Chondrocyte (in vitro differentiated cells): ENCODE measurements around the gene MYO16. TPM values are rescaled to one million over a fixed set of nuclear protein-coding genes. Genes with fewer than 3 reads are reported as not detected.

Experiments used
- DNase-seq: peaks from one replicate; pipeline ENCODE4 v3.0.0; 2021; ENCODE audit warnings: mixed read lengths, low spot score
- H3K27ac Mint-ChIP-seq: one replicate; pipeline ENCODE4 v1.8.0; 2021; ENCODE audit warnings: mild to moderate bottlenecking, moderate library complexity, mixed read lengths; ENCODE audit not compliant: unreplicated experiment
- H3K27me3 Mint-ChIP-seq: 2 replicates; pipeline ENCODE4 v1.8.0; 2021; ENCODE audit warnings: low read depth, mixed read lengths
- H3K36me3 Mint-ChIP-seq: 2 replicates; pipeline ENCODE4 v1.8.0; 2021; ENCODE audit warnings: low read depth, mixed read lengths
- H3K4me1 Mint-ChIP-seq: 2 replicates; pipeline ENCODE4 v1.8.0; 2021; ENCODE audit warnings: low read depth, mild to moderate bottlenecking, mixed read lengths
- H3K4me3 Mint-ChIP-seq: one replicate; pipeline ENCODE4 v1.8.0; 2021; ENCODE audit warnings: mild to moderate bottlenecking, moderate library complexity, mixed read lengths; ENCODE audit not compliant: unreplicated experiment
- H3K9me3 Mint-ChIP-seq: 2 replicates; pipeline ENCODE4 v1.8.0; 2021; ENCODE audit warnings: low read depth, mixed read lengths
- total RNA-seq: library from RNA; stranded (reverse); gene quantifications from 3 replicates; pipeline ENCODE4 v1.2.1, GENCODE V29; 2021
- TF ChIP-seq, protein P1 (sequence below): fragments of 200-600 bp; sonication (generic); IDR thresholded peaks from 2 replicates; pipeline ENCODE4 v1.5.0; 2021; ENCODE audit warnings: antibody characterized with exemption, mild to moderate bottlenecking, moderate library complexity

MYO16 gene
- total RNA-seq, 1 donor from 2014 or later = 0.12 TPM

GRCh38 chr13:109246001-109246400 is 616.6 kb downstream of the MYO16 start:
- H3K27me3 Mint-ChIP-seq = no peaks in the 10 kb centered on the region
- no peak for DNase-seq
- H3K36me3 Mint-ChIP-seq = peaks cover 8% of the 10 kb centered on the region
- peaks cover 45% of the 10 kb centered on the region for H3K4me1 Mint-ChIP-seq
- no peak overlapping the region for H3K27ac Mint-ChIP-seq
- TF ChIP-seq, protein P1, sequence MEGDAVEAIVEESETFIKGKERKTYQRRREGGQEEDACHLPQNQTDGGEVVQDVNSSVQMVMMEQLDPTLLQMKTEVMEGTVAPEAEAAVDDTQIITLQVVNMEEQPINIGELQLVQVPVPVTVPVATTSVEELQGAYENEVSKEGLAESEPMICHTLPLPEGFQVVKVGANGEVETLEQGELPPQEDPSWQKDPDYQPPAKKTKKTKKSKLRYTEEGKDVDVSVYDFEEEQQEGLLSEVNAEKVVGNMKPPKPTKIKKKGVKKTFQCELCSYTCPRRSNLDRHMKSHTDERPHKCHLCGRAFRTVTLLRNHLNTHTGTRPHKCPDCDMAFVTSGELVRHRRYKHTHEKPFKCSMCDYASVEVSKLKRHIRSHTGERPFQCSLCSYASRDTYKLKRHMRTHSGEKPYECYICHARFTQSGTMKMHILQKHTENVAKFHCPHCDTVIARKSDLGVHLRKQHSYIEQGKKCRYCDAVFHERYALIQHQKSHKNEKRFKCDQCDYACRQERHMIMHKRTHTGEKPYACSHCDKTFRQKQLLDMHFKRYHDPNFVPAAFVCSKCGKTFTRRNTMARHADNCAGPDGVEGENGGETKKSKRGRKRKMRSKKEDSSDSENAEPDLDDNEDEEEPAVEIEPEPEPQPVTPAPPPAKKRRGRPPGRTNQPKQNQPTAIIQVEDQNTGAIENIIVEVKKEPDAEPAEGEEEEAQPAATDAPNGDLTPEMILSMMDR = no peak
- peaks cover 19% of the 10 kb centered on the region for H3K9me3 Mint-ChIP-seq
- H3K4me3 Mint-ChIP-seq = no peak overlapping the region

GRCh38 chr13:109249780-109250528 is 620.5 kb downstream of the MYO16 start:
- Mint-ChIP-seq H3K4me1 (peaks cover 29% of the 10 kb centered on the region), H3K4me3 (no peak overlapping the region), H3K27me3 (no peaks in the 10 kb centered on the region), H3K36me3 (peaks cover 8% of the 10 kb centered on the region), H3K9me3 (peaks cover 19% of the 10 kb centered on the region), H3K27ac (no peak overlapping the region)
- TF ChIP-seq, protein P1 = no peak
- DNase-seq = no peak

- Mint-ChIP-seq H3K27me3 (no peaks in the 10 kb centered on the region), H3K36me3 (peaks cover 7% of the 10 kb centered on the region), H3K9me3 (peaks cover 13% of the 10 kb centered on the region), H3K4me3 (no peak overlapping the region), H3K27ac (peak overlapping the region; percentile 42), H3K4me1 (peaks cover 40% of the 10 kb centered on the region)
- TF ChIP-seq, protein P1 = no peak
- no peak for DNase-seq
Measured at GRCh38 chr13:109251956-109252355, 622.5 kb downstream of the MYO16 start.

DNA sequence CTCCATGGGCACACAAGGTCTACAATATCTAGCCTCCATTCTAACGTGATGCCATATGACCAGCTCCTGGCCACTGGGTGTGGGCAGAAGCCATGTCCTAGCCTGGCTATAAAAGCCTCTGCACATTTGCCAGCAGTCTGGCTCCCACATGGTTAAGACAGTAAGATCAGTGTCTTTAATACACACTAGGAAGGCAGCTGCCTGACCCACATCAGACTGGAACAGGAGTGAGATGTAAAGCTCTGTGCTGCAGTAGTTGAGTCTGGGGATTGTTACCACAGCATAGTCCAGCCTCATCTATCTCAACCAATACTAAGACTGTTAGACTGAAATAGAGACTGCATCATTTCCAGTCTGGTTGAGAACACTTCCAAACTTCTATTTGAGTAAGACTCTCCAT is 623.9 kb downstream of the MYO16 start:
- no peak overlapping the region for H3K27ac Mint-ChIP-seq
- TF ChIP-seq, protein P1 = no peak
- no peak for DNase-seq
- no peak overlapping the region for H3K4me3 Mint-ChIP-seq
- peaks cover 48% of the 10 kb centered on the region for H3K4me1 Mint-ChIP-seq
- H3K27me3 Mint-ChIP-seq = no peaks in the 10 kb centered on the region
- peaks cover 11% of the 10 kb centered on the region for H3K9me3 Mint-ChIP-seq
- peaks cover 6% of the 10 kb centered on the region for H3K36me3 Mint-ChIP-seq

GRCh38 chr13:109254274-109254673 is 624.9 kb downstream of the MYO16 start:
- H3K27me3 Mint-ChIP-seq = no peaks in the 10 kb centered on the region
- H3K27ac Mint-ChIP-seq = peak overlapping the region; percentile 41
- no peak overlapping the region for H3K4me3 Mint-ChIP-seq
- no peaks in the 10 kb centered on the region for H3K36me3 Mint-ChIP-seq
- TF ChIP-seq, protein P1 = no peak
- peaks cover 4% of the 10 kb centered on the region for H3K9me3 Mint-ChIP-seq
- no peak for DNase-seq
- peaks cover 52% of the 10 kb centered on the region for H3K4me1 Mint-ChIP-seq
